SIG-M5 treated with dmso at 0.1 percent for 504 hours (cell line): Measurements from ENCODE around the gene CHRNA4.
"Not testable (repeated sequence)": the region's sequence is repeated elsewhere in the genome, so short reads cannot be mapped to it uniquely, and the experiment has no call there.

ENCODE experiments used
- DNase-seq: peaks from one replicate; lab custom pipeline; 2025; ENCODE audit not compliant: unreplicated experiment; lab: John Stamatoyannopoulos, UW

The CHRNA4 gene

GRCh38 chr20:63311186-63311832, 49.8 kb downstream of the CHRNA4 start:
- no peak for DNase-seq

GRCh38 chr20:63310265-63310991, 50.7 kb downstream of the CHRNA4 start:
- DNase-seq: no peak

- DNase-seq: no peak
These were observed 51.7 kb downstream of the CHRNA4 start for GRCh38 chr20:63309261-63310071.

GRCh38 chr20:63308218-63308911, 52.8 kb downstream of the CHRNA4 start:
- DNase-seq: no peak

- no peak for DNase-seq
These were observed 53.5 kb downstream of the CHRNA4 start for GRCh38 chr20:63307538-63308217.

- no peak for DNase-seq
These were observed 54.2 kb downstream of the CHRNA4 start for GRCh38 chr20:63306673-63307537.

- not testable (repeated sequence) for DNase-seq
These were observed 55.0 kb downstream of the CHRNA4 start for GRCh38 chr20:63305933-63306672.

- no peak for DNase-seq
These were observed 55.8 kb downstream of the CHRNA4 start for GRCh38 chr20:63305393-63305792.

- DNase-seq: no peak
These were observed 58.0 kb downstream of the CHRNA4 start for GRCh38 chr20:63303095-63303666.

GRCh38 chr20:63301671-63302070, 59.5 kb downstream of the CHRNA4 start:
- no peak for DNase-seq

GRCh38 chr20:63298731-63299312, 62.3 kb downstream of the CHRNA4 start:
- no peak for DNase-seq

- no peak for DNase-seq
These were observed 63.2 kb downstream of the CHRNA4 start for GRCh38 chr20:63297796-63298572.

GRCh38 chr20:63297371-63297781, 63.8 kb downstream of the CHRNA4 start:
- DNase-seq: no peak

GRCh38 chr20:63296531-63297299, 64.4 kb downstream of the CHRNA4 start:
- no peak for DNase-seq

- DNase-seq: no peak
These were observed 65.3 kb downstream of the CHRNA4 start for GRCh38 chr20:63295846-63296245.

- DNase-seq: no peak
These were observed 65.7 kb downstream of the CHRNA4 start for GRCh38 chr20:63295422-63295821.

GRCh38 chr20:63295018-63295417, 66.1 kb downstream of the CHRNA4 start:
- DNase-seq: no peak
